ENCODE data around the gene SPNS3.

DNA sequence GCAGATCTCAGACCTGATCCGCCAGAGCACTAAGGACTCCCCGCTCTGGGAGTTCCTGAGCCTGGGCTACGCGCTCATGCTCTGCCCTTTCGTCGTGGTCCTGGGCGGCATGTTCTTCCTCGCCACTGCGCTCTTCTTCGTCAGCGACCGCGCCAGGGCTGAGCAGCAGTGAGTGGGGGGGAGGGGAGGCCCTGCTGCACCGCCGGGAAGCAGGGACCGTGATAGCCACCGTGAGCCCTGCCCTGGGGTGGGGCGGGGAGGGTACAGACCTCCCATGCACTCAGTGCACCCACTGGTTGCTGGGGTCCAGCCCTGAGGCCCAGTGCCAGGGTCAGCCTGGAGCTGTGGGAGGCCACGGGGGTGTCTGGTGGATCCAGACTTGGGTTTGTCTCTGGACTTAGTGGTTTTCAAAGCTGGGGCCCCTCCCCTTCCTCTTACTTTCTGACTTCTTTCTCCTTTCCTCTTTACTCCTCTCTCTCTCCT is 102.6 kb downstream of the SPNS3 start:
- TF ChIP-seq CTCF (IDR thresholded peaks at IDR 0.05; ENCODE audit: low read depth, low read length, poor library complexity, severe bottlenecking) (no peak), EZH2phosphoT487 (IDR thresholded peaks at IDR 0.05; ENCODE audit: borderline replicate concordance, low read length) (no peak)

Data from DOHH2 (cell line).